Glutamatergic neuron (in vitro differentiated cells): ENCODE data around the gene PEX10. TPM values are rescaled to one million over a fixed set of nuclear protein-coding genes. Genes with fewer than 3 reads are reported as not detected.
A peak's percentile ranks its signal among the peaks of the same experiment; 100 is the strongest.

Experiments
- DNase-seq: peaks from one replicate; pipeline ENCODE4 v3.0.0; 2022
- H3K27ac Mint-ChIP-seq: one replicate; pipeline ENCODE4 v1.8.0; 2020; ENCODE audit warnings: mild to moderate bottlenecking, mixed read lengths, inconsistent platforms; ENCODE audit not compliant: unreplicated experiment
- H3K27me3 Mint-ChIP-seq: one replicate; pipeline ENCODE4 v1.8.0; 2020; ENCODE audit warnings: mild to moderate bottlenecking, moderate library complexity, mixed read lengths, inconsistent platforms; ENCODE audit not compliant: unreplicated experiment
- H3K36me3 Mint-ChIP-seq: one replicate; pipeline ENCODE4 v1.8.0; 2020; ENCODE audit warnings: mild to moderate bottlenecking, mixed read lengths, inconsistent platforms; ENCODE audit not compliant: unreplicated experiment
- H3K4me1 Mint-ChIP-seq: one replicate; pipeline ENCODE4 v1.8.0; 2020; ENCODE audit warnings: mild to moderate bottlenecking, low read depth, mixed read lengths, inconsistent platforms; ENCODE audit not compliant: unreplicated experiment
- H3K4me3 Mint-ChIP-seq: one replicate; pipeline ENCODE4 v1.8.0; 2020; ENCODE audit warnings: mild to moderate bottlenecking, mixed read lengths, inconsistent platforms; ENCODE audit not compliant: unreplicated experiment
- H3K9me3 Mint-ChIP-seq: one replicate; pipeline ENCODE4 v1.8.0; 2020; ENCODE audit warnings: mild to moderate bottlenecking, moderate library complexity, mixed read lengths, inconsistent platforms; ENCODE audit not compliant: unreplicated experiment
- total RNA-seq: library from RNA; stranded (reverse); fragmentation: NEBNext Ultra II Directional; extraction: Animal tissue kit (Norgen Biotek cat#: 25700); gene quantifications from one replicate; pipeline ENCODE4 v1.2.1, GENCODE V29; 2021; ENCODE audit not compliant: unreplicated experiment
- TF ChIP-seq, protein P1 (sequence below): fragments of 200-600 bp; sonication (generic); IDR thresholded peaks from one replicate; pipeline ENCODE4 v1.5.0; 2021; ENCODE audit not compliant: partially characterized antibody, unreplicated experiment

Gene PEX10
- total RNA-seq, 1 donor from 2014 or later: 14.0 TPM

DNA sequence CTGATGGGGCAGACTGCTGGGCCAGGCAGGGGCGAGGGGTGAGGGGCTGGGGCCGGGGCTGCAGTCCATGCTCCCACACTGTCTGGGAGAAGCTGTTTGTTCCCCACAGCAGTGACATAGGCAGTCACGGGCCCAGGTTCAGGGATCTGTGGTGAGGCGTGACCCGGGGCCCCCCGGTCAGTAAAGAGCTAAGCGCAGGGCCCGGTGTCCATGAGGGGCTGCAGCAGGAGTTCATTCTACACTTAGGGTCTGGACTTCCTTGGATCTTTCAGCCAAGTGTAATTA, 4.4 kb downstream of the PEX10 start:
- no peak overlapping the region for H3K27ac Mint-ChIP-seq
- H3K36me3 Mint-ChIP-seq: no peaks in the 10 kb centered on the region
- H3K4me1 Mint-ChIP-seq: peaks cover 3% of the 10 kb centered on the region
- H3K4me3 Mint-ChIP-seq: no peak overlapping the region
- H3K27me3 Mint-ChIP-seq: peaks cover 18% of the 10 kb centered on the region
- peaks cover 2% of the 10 kb centered on the region for H3K9me3 Mint-ChIP-seq
- TF ChIP-seq, protein P1, sequence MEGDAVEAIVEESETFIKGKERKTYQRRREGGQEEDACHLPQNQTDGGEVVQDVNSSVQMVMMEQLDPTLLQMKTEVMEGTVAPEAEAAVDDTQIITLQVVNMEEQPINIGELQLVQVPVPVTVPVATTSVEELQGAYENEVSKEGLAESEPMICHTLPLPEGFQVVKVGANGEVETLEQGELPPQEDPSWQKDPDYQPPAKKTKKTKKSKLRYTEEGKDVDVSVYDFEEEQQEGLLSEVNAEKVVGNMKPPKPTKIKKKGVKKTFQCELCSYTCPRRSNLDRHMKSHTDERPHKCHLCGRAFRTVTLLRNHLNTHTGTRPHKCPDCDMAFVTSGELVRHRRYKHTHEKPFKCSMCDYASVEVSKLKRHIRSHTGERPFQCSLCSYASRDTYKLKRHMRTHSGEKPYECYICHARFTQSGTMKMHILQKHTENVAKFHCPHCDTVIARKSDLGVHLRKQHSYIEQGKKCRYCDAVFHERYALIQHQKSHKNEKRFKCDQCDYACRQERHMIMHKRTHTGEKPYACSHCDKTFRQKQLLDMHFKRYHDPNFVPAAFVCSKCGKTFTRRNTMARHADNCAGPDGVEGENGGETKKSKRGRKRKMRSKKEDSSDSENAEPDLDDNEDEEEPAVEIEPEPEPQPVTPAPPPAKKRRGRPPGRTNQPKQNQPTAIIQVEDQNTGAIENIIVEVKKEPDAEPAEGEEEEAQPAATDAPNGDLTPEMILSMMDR: no peak
- no peak for DNase-seq

DNA sequence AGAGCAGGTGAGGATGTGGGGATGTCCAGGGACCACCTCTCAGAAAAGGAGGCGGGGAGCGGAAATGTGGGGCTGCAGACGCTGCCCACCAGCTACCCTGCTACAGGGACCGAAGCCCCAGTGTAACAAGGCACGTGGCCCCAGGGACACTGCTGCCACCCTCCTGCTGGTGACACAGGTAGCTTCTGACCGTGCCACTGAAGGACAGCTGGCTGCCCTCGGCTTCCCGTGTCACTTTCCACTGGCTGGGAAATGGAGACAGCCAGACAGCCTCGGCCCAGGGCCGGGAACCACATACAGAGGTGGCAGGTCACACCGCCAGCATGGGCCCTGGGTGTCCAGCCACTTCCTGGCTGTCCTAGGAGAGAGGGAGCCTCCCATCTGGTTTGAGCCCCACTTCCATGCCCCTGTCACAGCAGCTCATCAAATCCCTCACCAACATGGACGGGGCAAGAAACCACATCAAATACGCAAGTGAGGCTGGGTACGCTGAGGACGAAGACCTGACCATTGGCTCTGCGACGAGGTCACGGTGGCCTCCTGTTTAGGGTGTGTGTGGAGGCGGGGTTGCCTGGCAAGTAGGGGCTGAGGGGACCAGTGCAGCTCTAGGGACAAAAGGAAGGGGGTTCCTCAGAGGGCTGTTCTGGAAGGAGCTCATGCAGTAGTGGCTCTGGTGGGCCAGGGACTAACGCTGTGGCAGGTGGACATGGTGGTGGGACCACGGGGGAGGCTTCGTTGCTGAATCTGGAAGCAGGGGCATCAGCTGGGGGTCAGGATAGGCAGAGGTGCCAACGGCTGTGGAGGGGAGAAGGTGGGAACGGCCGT, 5.0 kb downstream of the PEX10 start:
- Mint-ChIP-seq H3K36me3 (no peaks in the 10 kb centered on the region), H3K27ac (no peak overlapping the region), H3K4me1 (peaks cover 3% of the 10 kb centered on the region), H3K4me3 (no peak overlapping the region), H3K9me3 (peaks cover 2% of the 10 kb centered on the region), H3K27me3 (peaks cover 18% of the 10 kb centered on the region)
- DNase-seq: no peak
- TF ChIP-seq, protein P1: no peak

DNA sequence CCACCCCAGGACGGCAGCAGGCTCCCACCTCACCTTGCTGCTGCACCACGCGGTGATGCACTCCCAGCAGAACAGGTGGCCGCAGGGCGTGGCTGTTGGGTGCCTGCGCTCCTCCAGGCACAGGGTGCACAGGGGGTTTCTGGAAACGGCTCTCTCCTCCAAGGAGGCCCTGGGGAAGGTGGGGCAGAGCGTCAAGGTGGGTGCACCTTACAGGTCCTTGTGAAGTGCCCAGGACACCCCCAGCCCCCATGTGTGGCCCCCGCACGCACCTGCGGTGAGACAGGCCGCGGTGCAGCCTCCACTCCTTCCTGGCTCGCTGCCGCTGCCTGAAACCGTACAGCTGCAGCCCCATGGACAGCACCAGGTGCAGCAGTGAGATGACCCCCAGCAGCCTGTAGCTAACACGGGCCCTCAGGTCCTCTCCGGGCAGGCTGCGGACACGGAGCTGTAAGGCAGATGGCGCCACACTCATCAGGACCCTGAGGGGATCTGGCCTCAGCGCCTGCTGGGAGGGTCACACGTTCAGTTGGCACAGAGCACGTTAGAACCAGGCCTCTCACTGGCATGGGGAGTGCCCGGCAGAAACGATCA, 5.8 kb downstream of the PEX10 start:
- TF ChIP-seq, protein P1: no peak
- peaks cover 2% of the 10 kb centered on the region for H3K9me3 Mint-ChIP-seq
- peak; percentile 55 for DNase-seq
- no peaks in the 10 kb centered on the region for H3K36me3 Mint-ChIP-seq
- H3K27ac Mint-ChIP-seq: no peak overlapping the region
- peaks cover 3% of the 10 kb centered on the region for H3K4me1 Mint-ChIP-seq
- peaks cover 16% of the 10 kb centered on the region for H3K27me3 Mint-ChIP-seq
- no peak overlapping the region for H3K4me3 Mint-ChIP-seq

DNA sequence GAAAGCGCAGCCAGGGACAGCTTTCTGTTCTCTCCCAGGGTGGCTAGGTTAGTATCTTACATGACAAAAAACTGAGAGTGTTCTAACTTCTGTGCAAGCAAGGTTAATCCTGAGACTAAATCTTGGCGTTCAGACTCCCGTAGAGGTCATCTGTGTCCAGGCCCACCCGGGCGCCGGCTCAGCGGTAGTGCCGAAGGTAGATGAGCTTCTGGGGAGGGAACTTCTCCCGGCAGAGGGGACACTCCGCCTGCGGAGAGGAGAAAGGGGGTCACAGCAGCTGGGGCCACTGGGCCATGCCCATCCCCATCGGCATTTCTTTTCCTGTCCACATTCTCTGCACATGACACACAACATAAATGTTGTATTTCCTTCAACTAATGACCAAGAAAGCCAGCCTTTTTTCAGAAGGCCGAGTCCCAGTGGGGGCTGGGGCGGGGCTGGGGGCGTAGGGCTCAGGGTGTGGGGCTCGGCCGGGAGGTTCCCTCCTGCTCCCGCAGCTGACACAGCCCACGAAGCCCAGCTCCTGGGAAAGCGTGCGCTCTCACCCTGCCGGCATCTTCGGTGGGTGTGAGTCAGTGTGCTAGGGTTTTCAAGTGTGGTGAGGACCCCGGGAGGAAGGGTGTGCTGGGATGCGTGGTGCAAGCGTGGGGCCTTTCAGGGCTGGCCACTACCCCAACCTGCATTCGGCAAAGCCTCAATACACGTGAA, 6.6 kb downstream of the PEX10 start:
- TF ChIP-seq, protein P1: no peak
- no peak overlapping the region for H3K4me3 Mint-ChIP-seq
- DNase-seq: no peak
- peaks cover 3% of the 10 kb centered on the region for H3K4me1 Mint-ChIP-seq
- peaks cover 16% of the 10 kb centered on the region for H3K27me3 Mint-ChIP-seq
- no peak overlapping the region for H3K27ac Mint-ChIP-seq
- H3K36me3 Mint-ChIP-seq: no peaks in the 10 kb centered on the region
- H3K9me3 Mint-ChIP-seq: no peaks in the 10 kb centered on the region
